IPS-18c (cell line): ENCODE results near the gene STXBP6.

Experiments used
- H3K4me3 ChIP-seq: 2 replicates; pipeline ENCODE4 v1.7.0; 2013; ENCODE audit warnings: low read depth, mild to moderate bottlenecking, low read length, moderate library complexity; ENCODE audit not compliant: insufficient read depth
- H3K9me3 ChIP-seq: one replicate; pipeline ENCODE4 v1.6.1; 2013; ENCODE audit warnings: mild to moderate bottlenecking, low read length, moderate library complexity; ENCODE audit not compliant: control insufficient read depth, insufficient read depth

The STXBP6 gene

DNA sequence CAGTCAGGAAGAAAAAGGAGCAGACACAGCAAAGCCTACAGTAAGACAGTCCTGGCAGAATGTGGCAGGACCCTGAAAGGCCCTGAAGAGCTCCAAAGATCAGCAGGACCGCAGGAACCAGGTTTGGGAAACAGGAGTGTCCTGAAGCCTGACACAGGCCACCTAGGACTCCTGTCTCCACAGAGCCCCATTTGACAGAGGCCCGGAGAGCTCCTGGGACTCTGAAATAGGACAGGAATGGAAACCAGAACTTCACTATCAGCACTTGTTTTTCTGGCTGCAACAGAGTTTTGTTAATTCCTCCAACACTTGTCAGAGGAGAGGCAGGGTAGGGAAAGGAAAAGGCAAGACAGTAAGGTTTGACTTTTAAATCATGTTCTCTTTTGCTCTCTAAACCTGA is 12.9 kb downstream of the STXBP6 start:
- no peak overlapping the region for H3K4me3 ChIP-seq
- no peaks in the 10 kb centered on the region for H3K9me3 ChIP-seq

DNA sequence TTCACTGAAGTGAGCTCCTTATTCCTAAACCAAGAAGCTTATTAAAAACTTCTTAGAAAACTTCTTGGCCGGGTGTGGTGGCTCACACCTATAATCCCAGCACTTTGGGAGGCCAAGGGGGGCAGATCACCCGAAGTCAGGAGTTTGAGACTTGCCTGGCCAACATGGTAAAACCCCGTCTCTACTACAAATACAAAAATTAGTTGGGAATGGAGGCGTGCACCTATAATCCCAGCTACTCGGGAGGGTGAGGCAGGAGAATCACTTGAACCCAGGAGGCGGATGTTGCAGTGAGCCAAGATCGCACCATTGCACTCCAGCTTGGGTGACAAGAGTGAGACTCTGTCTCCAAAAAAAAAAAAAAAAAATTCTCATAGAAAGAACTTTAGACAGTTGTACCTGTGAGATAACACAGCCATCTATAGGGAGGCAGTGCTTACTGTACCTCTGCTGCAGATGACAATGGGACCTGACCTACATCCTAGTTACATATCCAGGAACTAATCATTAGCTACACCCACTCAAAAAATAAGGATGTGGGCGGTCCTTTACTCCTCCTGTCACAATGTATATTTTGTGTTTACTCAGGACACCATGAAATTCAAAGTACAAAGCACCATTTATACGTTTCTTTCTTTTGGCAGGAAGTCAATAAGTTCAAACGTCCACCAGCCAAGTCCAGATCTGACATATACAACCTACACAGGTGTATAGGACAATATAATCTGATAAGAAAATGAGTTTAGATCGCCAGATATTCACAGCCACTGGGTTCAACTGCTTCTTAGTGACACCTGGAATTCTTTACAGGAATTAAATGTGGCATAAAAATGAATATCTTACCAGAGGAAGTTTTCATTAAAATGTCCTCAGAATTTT is 14.9 kb downstream of the STXBP6 start:
- no peaks in the 10 kb centered on the region for H3K9me3 ChIP-seq
- no peak overlapping the region for H3K4me3 ChIP-seq

DNA sequence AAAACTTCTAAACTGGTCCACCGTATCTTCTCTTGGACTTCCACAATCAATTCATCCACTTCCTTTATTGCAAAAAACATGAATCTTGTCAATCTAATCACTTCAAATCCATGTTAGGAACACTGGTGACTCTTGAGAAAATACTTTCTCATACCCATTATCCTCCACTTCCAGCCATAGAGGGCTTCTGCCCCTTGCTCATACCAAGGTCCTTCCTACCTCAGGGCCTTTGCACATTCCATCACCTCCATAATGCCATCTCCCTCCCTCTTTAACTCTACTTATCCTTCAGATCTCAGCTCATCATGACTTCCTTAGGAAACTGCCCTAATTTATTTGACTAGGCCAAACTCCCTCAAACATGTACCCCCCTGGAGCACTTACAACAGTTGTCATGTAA is 16.6 kb downstream of the STXBP6 start:
- H3K4me3 ChIP-seq: no peak overlapping the region
- H3K9me3 ChIP-seq: no peaks in the 10 kb centered on the region

DNA sequence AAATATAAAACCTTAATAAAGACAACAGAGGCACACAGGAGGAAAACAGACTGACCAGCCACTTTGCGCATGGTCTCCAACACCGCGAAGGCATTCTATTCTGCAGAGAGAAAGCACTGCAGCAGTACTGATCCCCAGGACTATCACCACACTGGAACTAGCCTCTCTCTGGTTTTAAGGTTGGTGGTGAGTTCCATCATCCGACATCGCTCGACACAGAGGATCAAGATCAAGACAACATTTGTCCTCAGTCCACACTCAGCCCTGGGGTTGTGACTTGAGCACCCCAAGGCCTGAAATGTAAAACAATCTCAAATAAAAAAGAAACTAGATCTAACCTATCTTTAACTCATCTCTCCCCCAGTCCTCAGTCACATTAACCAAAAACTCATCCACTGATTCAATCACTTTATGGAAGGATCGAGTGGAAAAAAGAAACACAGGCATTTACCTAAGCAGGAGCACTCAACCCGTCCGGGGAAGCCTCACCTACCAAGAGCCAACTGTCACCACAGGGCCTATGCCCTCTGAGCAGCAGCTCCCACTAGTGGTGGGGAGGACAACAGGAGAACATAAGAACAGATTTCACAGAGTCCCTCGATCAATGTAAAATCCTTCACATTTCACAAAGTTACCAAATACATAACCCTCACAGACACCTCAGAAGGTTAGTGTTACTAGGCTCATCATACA is 17.7 kb downstream of the STXBP6 start:
- H3K9me3 ChIP-seq: peaks cover 2% of the 10 kb centered on the region

DNA sequence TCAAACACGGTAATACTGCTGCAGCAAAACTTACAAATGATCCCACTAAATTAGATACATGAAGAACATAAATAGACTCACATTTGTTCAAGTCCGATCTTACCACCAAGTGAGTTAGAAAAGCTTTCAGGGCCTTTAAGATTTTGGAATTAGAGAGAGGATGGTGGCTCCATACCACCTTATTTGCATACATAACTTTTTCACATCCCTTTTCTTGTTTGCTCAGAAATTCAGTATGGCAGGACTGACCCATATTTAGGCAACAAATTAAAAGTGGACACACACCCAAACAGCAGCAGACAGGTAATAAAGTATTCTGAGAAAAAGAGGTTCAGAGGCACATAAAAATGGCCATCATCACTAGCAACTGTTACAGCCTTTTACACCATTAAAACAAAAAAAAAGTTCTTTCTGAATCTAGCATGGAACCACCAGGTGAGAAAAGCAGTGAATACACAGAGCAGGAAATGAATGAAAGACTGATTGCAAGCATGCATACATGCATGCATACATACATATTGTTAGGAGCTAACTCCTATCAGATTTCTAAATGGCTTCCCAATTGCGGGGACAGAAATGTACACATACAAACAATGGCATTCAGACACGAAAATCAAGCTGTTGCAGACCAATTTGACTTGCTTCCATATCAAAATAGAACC is 23.3 kb downstream of the STXBP6 start:
- H3K9me3 ChIP-seq: peaks cover 2% of the 10 kb centered on the region
- H3K4me3 ChIP-seq: no peak overlapping the region

More for the DNA sequence above, 17.7 kb downstream of the STXBP6 start:
- no peak overlapping the region for H3K4me3 ChIP-seq

DNA sequence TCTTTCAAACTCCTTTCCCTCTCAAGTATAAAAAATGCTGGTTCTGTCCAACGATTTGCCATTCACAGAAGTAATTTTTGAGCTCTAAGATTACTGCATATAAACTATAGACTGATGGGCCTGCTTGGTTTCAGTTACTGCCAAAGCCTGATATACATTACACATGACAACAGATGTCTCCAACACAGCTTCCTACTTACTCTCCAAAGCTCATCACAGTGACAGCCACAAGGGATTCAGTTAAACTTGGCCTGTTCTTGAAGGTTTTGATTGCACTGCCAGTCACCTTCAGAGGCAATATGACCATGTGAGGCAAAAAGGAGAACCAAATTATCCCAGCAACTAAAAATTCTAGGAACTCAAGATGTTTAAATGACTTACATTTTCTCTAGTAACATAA is 30.1 kb downstream of the STXBP6 start:
- no peaks in the 10 kb centered on the region for H3K9me3 ChIP-seq
- H3K4me3 ChIP-seq: no peak overlapping the region

DNA sequence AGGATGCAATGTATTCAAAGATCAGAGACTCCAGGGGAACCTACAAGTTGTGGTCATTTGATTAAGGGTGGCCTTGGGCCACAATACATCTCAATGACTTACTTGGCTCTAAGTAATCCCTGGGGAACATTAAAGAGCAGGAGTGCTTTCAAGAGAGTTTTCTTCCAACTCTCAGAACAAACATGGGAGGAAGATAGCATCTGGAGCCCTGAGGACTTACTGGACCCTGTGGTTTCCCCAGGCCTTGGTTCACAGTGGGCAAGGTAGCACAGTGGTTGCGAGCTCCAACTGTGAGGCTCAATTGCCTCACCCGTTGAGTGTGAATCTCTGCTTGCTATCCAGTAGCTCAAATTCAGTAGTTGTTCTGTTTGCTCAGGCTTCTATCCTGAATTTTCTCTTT is 32.4 kb downstream of the STXBP6 start:
- Histone ChIP-seq H3K9me3 (no peaks in the 10 kb centered on the region), H3K4me3 (no peak overlapping the region)

DNA sequence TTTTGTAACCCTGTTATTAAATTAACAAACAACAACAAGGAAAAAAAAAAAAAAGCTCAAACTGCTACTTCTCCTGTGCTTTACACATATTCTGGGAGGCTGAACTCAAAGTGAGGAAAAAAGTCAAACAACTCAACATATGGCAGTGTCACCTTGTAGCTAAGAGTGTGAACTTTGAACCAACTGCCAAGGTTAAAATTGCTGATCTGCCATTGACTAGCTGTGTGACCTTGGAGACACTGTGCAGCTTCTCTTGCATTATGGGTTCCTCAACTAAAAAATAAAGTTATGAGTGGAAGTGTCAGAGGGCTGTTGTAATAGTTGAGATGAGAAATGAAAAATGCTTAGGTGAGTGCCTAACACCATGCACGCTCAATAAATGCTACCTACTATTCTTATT is 34.2 kb downstream of the STXBP6 start:
- H3K9me3 ChIP-seq: no peaks in the 10 kb centered on the region
- H3K4me3 ChIP-seq: no peak overlapping the region

DNA sequence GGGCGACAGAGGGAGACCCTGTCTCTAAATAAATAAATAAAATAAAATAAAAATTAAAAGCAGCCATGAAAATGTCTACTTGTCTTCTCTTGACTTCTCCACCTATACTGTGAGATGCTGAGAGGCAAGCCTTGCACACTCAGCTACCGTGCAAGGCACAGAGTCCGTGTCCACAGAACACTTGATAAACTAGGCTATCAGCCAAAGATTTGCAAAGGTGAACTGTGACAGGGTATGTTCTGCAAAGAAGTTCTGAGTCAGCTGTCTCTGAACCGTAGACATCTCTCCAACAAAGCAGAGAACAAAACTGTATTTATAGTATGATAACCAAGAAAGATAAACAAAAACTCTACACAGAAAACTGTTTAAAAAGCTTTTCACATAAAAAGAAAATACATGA is 35.5 kb downstream of the STXBP6 start:
- no peaks in the 10 kb centered on the region for H3K9me3 ChIP-seq
- H3K4me3 ChIP-seq: no peak overlapping the region

DNA sequence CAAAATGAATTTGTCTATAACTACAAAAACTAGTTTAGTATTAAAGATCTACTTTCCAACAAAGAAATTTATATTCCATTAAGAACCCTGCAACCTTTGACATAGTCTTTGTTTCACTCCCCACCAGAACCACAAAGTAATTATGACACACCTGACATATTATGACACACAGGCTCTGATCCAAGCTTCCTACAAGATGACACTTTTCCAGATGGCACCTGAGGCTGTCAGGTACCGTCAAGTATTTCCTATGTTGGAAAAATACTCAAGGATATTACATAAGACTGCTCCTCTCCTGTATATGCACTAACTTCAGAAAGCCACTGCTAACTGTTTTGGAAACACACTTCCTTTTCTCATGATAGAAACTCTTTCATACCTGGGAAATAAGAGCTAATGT is 38.9 kb downstream of the STXBP6 start:
- no peaks in the 10 kb centered on the region for H3K9me3 ChIP-seq
- no peak overlapping the region for H3K4me3 ChIP-seq

DNA sequence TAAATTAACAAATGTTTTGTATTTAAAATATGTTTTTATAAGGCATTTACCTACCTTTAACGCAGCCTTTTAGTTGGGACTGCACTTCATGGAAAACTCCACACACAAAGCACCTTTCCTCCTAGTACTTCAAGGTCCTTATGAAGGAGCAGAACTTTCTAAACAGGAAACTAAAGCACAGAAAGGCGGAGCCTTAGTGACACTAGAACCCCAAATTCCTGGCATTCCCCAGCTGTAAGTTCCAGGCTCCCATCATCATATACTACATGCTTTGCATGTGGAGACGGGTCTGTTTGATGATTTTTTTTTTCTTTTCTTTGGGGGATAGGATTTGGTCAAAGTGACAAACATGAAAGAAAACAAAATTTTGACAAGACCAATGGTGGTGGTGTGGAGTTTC is 39.5 kb downstream of the STXBP6 start:
- no peaks in the 10 kb centered on the region for H3K9me3 ChIP-seq
- H3K4me3 ChIP-seq: no peak overlapping the region

DNA sequence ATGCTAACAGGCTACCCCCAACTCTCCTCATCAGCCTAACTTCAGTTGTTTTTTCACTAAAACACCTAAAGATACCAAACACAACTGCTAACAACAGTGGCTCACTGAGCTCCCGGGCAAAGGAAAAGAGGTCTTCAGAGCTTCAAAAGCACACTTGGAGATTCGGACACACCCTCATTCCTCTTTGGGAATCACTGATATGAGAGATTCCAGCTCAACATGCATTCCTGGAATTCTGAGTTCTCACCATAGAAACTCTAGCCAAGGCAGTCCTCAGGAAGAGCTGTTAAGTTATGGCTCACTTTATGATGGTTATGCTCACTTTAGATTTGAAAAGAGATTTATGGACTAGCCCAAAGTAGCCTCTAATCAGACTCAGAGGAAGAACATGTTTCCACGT is 40.1 kb downstream of the STXBP6 start:
- H3K4me3 ChIP-seq: no peak overlapping the region
- H3K9me3 ChIP-seq: no peaks in the 10 kb centered on the region

DNA sequence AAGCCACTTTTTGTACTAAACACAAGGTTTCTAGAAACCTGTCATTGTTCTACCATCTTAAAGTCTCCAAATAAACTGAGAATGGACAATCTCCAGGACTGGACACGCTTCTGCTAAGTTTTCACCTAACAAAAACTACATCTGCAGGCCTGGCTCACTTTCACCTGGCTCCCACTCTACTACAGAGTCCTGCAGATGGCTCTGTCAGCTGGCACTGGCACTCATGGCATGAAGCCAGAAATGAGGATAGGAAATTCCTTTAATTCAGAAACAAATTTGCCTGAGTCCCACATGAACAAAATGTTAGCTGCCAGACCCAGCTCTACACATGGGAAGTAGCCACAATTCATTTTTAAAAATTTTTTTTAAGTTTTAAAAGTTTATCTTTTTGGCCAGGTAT is 42.1 kb downstream of the STXBP6 start:
- Histone ChIP-seq H3K9me3 (no peaks in the 10 kb centered on the region), H3K4me3 (no peak overlapping the region)

DNA sequence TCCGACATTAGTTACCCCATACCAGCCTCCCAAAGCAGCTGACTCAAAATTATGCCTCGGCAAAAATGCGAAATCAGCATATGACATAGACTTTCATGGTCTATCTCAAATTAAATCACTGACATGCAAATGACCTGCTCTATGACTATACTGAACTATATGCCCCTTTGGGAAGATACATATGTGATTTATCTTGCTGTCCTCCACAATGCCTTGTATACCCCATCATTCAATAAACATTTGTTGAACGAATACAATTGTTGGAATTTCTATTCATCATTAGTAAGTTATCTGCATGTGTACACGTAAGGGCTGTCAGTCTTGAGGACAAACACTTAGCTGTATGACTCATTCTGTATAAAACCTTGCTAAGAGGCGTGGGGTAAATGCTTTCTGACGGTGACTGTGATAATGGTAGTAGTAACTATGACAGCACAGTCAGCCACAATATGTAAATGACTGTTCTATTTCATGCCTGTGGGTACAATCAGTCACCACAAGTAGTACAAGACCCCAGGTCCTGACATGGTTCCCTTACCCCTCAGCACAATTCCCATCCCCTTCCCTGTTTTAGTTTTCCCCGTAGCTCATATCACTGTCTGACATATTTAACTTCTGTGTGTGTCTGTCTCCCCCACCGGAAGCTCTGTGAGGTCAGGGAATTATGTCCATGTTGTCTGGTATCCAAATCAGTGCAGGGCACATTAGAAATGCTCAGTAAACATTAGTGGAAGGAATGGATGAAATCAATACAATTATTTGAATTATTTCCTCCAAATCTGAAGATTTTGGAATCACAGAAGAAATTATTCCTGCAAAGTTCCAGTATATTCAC is 42.8 kb downstream of the STXBP6 start:
- no peak overlapping the region for H3K4me3 ChIP-seq

DNA sequence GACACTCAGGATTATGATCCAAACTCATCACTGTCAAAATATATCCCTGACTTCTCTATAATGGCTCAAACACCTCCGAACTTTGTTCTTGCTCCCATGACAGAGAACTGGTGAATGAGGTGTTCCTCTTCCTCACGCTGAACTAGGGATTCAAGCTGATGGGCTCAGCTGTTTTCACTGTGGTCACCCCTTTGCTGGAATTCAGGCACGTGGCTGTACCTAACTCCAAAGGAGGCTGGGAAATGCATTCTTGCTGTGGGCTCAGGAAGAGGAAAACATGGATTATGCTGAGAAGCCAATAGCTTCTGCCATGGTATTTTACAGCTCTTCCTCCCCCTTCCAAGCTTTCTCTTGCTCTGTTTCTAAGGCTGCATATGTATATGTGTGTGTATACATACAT is 43.9 kb downstream of the STXBP6 start:
- H3K4me3 ChIP-seq: no peak overlapping the region

More for the DNA sequence above, 42.8 kb downstream of the STXBP6 start:
- no peaks in the 10 kb centered on the region for H3K9me3 ChIP-seq

DNA sequence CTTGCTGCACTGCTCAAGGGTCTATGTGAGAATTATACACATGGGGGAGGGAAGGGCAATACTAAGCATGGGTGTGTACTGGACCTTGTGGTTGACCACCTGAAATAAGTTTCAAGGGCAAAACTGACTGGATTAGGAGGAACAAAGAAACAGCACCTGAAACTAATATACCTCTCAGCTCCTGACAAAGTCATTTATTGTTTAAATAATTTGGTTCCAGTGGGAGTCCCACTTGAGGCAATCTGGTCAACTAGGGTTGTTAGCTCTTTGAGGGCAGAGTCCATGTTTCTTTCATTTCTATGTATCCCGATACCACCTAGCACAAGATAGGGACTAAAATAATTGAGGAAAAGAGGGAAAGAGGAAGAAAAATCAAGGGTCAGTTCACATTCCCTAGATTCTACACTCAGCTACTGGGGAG is 45.5 kb downstream of the STXBP6 start:
- no peak overlapping the region for H3K4me3 ChIP-seq
- no peaks in the 10 kb centered on the region for H3K9me3 ChIP-seq

More for the DNA sequence above, 43.9 kb downstream of the STXBP6 start:
- H3K9me3 ChIP-seq: no peaks in the 10 kb centered on the region

DNA sequence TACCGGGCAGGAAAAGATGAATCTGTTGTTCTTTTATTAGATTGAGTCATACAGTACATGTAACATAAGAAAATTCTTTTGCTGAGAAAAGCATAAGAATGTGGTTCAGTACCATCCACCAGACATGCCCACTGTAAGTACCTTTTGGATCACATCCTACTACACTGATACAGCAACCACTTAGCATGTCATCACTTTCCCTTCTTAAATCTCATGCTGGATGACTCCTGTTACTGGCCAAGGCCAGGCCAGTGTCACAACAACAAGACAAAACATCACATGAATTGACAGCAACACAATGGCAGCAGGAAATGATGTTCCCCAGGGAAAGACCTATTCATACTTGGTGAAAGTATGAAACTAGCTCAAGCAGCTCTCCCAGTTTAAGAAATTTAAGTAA is 46.4 kb downstream of the STXBP6 start:
- Histone ChIP-seq H3K9me3 (no peaks in the 10 kb centered on the region), H3K4me3 (no peak overlapping the region)
